H1 (cell line): ENCODE data around the gene FOXC1. TPM values are rescaled to one million over a fixed set of nuclear protein-coding genes. Genes with fewer than 3 reads are reported as not detected.

ENCODE experiments used
- CTCF ChIA-PET: fragments of 300-600 bp; sonication (Branson Sonifier 250); formaldehyde crosslinking; loops from one replicate; lab custom pipeline; 2021; ENCODE audit not compliant: partially characterized antibody; lab: Charles Lee
- POLR2A ChIA-PET: fragments of 300-600 bp; sonication (Branson Sonifier 250); formaldehyde crosslinking; loops from one replicate; lab custom pipeline; 2021; ENCODE audit warnings: inconsistent platforms; ENCODE audit not compliant: partially characterized antibody; lab: Charles Lee
- DNase-seq, 2 experiments: peaks; one replicate each; pipeline versions ENCODE4 v3.0.0 to v3.0.0-alpha.2; 2010 to 2022; ENCODE audit warnings: low spot score in 2 of 2, low read depth in 1 of 2, mixed read lengths in 1 of 2
- FAIRE-seq: peaks from 2 replicates; lab custom pipeline; 2011; peaks lifted over from hg19 to GRCh38; lab: Jason Lieb, UNC
- H2AFZ ChIP-seq: 2 replicates; pipeline ENCODE4 v1.8.1; 2012; ENCODE audit warnings: low read length, inconsistent platforms
- H2AK5ac ChIP-seq: 2 replicates; pipeline ENCODE4 v1.6.1; 2013; ENCODE audit warnings: low read depth, low read length
- H2BK120ac ChIP-seq: replicated peaks from 2 replicates; pipeline ENCODE3; 2013; ENCODE audit warnings: low read depth, low read length, inconsistent platforms
- H2BK12ac ChIP-seq: 2 replicates; pipeline ENCODE4 v1.6.1; 2013; ENCODE audit warnings: low read depth, low read length
- H2BK15ac ChIP-seq: 2 replicates; pipeline ENCODE4 v1.6.1; 2013; ENCODE audit warnings: low read length
- H2BK20ac ChIP-seq: 2 replicates; pipeline ENCODE4 v1.6.1; 2013; ENCODE audit warnings: low read length
- H2BK5ac ChIP-seq: 2 replicates; pipeline ENCODE4 v1.6.1; 2013; ENCODE audit warnings: low read depth, low read length
- H3K14ac ChIP-seq: 2 replicates; pipeline ENCODE4 v1.6.1; 2013; ENCODE audit warnings: inconsistent platforms; ENCODE audit not compliant: insufficient read length
- H3K18ac ChIP-seq: 2 replicates; pipeline ENCODE4 v1.6.1; 2013; ENCODE audit warnings: low read length; ENCODE audit errors: extremely low read depth
- H3K23ac ChIP-seq: 2 replicates; pipeline ENCODE4 v1.6.1; 2013; ENCODE audit warnings: inconsistent platforms; ENCODE audit not compliant: insufficient read length
- H3K23me2 ChIP-seq: 2 replicates; pipeline ENCODE4 v1.6.1; 2013; ENCODE audit warnings: low read depth, low read length
- H3K27ac ChIP-seq: 2 replicates; pipeline ENCODE4 v1.6.1; 2011; ENCODE audit warnings: low read depth, low read length, inconsistent platforms
- H3K27me3 ChIP-seq, 4 experiments: replicated peaks in 1 of 4; 1 replicate in 1 of 4; 2 replicates in 3 of 4; pipeline versions ENCODE4 v1.6.1 to v1.8.1; 2011 to 2013; ENCODE audit warnings: low read length in 3 of 4, mild to moderate bottlenecking in 3 of 4, inconsistent platforms in 2 of 4, mixed read lengths in 2 of 4, moderate library complexity in 1 of 4; ENCODE audit not compliant: control insufficient read depth in 3 of 4, insufficient read depth in 3 of 4; ENCODE audit errors: extremely low read depth in 1 of 4
- H3K36me3 ChIP-seq, 4 experiments: 2 replicates each; pipeline versions ENCODE4 v1.6.1 to v1.8.1; 2011 to 2013; ENCODE audit warnings: mild to moderate bottlenecking in 4 of 4, low read length in 3 of 4, moderate library complexity in 2 of 4, control low read depth in 1 of 4, inconsistent platforms in 1 of 4; ENCODE audit not compliant: insufficient read depth in 4 of 4, control insufficient read depth in 2 of 4
- H3K4ac ChIP-seq: replicated peaks from 2 replicates; pipeline ENCODE3; 2013; ENCODE audit warnings: low read length, low read depth, mixed read lengths, inconsistent platforms; ENCODE audit not compliant: insufficient read length
- H3K4me1 ChIP-seq, 4 experiments: replicated peaks in 1 of 4; 1 replicate in 1 of 4; 2 replicates in 3 of 4; pipeline versions ENCODE4 v1.6.1 to v1.8.1; 2011 to 2013; ENCODE audit warnings: low read length in 3 of 4, inconsistent platforms in 2 of 4, mixed read lengths in 1 of 4; ENCODE audit not compliant: insufficient read depth in 4 of 4, control insufficient read depth in 3 of 4
- H3K4me2 ChIP-seq, 2 experiments: 2 replicates each; pipeline versions ENCODE4 v1.6.1 to v1.8.1; 2011 to 2013; ENCODE audit warnings: low read depth in 2 of 2, low read length in 2 of 2, control low read depth in 1 of 2, inconsistent platforms in 1 of 2, mild to moderate bottlenecking in 1 of 2; ENCODE audit not compliant: insufficient read depth in 1 of 2
- H3K4me3 ChIP-seq, 4 experiments: fragments of 200-600, 300-600 bp in 1 of 4; sonication (generic), shearing (Covaris generic), sonication (Bioruptor Twin) in 1 of 4; 2 replicates each; pipeline versions ENCODE4 v1.5.1 to v1.8.1; 2011 to 2016; ENCODE audit warnings: low read length in 4 of 4, low read depth in 3 of 4, control low read depth in 2 of 4, inconsistent platforms in 2 of 4, mild to moderate bottlenecking in 2 of 4, mixed read lengths in 1 of 4, moderate library complexity in 1 of 4; ENCODE audit not compliant: insufficient read depth in 2 of 4; ENCODE audit errors: extremely low read depth in 1 of 4
- H3K56ac ChIP-seq: replicated peaks from 2 replicates; pipeline ENCODE3; 2013; ENCODE audit warnings: low read depth, mild to moderate bottlenecking, mixed read lengths, low read length, inconsistent platforms; ENCODE audit not compliant: insufficient read length
- H3K79me1 ChIP-seq: 2 replicates; pipeline ENCODE4 v1.6.1; 2013; ENCODE audit warnings: low read depth, low read length, control low read depth
- H3K79me2 ChIP-seq, 2 experiments: 2 replicates each; pipeline versions ENCODE4 v1.6.1 to v1.8.1; 2012 to 2013; ENCODE audit warnings: low read length in 2 of 2, mild to moderate bottlenecking in 2 of 2, inconsistent platforms in 1 of 2; ENCODE audit not compliant: insufficient read depth in 2 of 2, control insufficient read depth in 1 of 2
- H3K9ac ChIP-seq, 4 experiments: replicated peaks in 1 of 4; 1 replicate in 1 of 4; 2 replicates in 3 of 4; pipeline versions ENCODE4 v1.6.1 to v1.8.1; 2011 to 2013; ENCODE audit warnings: low read depth in 3 of 4, low read length in 3 of 4, control low read depth in 2 of 4, mild to moderate bottlenecking in 2 of 4, moderate library complexity in 2 of 4, inconsistent platforms in 1 of 4; ENCODE audit errors: extremely low read depth in 1 of 4
- H3K9me3 ChIP-seq, 2 experiments: 2 replicates each; pipeline versions ENCODE4 v1.6.1 to v1.8.1; 2012 to 2013; ENCODE audit warnings: mild to moderate bottlenecking in 2 of 2, moderate library complexity in 2 of 2, control low read depth in 1 of 2, inconsistent platforms in 1 of 2, low read depth in 1 of 2, low read length in 1 of 2, mixed read lengths in 1 of 2; ENCODE audit not compliant: insufficient read depth in 2 of 2
- H4K20me1 ChIP-seq, 2 experiments: replicated peaks in 1 of 2; 2 replicates each; pipeline versions ENCODE3 to v1.8.1; 2011 to 2013; ENCODE audit warnings: inconsistent platforms in 2 of 2, low read length in 2 of 2, mild to moderate bottlenecking in 1 of 2; ENCODE audit not compliant: insufficient read depth in 2 of 2, control insufficient read depth in 1 of 2
- H4K5ac ChIP-seq: 2 replicates; pipeline ENCODE4 v1.6.1; 2013; ENCODE audit warnings: low read length, low read depth, mixed read lengths, inconsistent platforms; ENCODE audit not compliant: insufficient read length
- H4K8ac ChIP-seq: 2 replicates; pipeline ENCODE4 v1.8.0; 2013; ENCODE audit warnings: mild to moderate bottlenecking, moderate library complexity, low read length, inconsistent platforms; ENCODE audit not compliant: insufficient read depth; ENCODE audit errors: extremely low read depth
- H4K91ac ChIP-seq: replicated peaks from 2 replicates; pipeline ENCODE3; 2013; ENCODE audit warnings: low read length, mixed read lengths, inconsistent platforms; ENCODE audit not compliant: insufficient read length
- ASH2L ChIP-seq: fragments of 200-600, 300-600 bp; sonication (generic); IDR thresholded peaks from one replicate; pipeline ENCODE4 v1.7.1; 2017; ENCODE audit warnings: low read length
- CHD2 ChIP-seq: IDR thresholded peaks from 2 replicates; pipeline ENCODE4 v1.6.1; 2012; ENCODE audit warnings: low read length, improper control_type of control experiment
- HDAC2 ChIP-seq, 2 experiments: fragments of 300-600 bp in 1 of 2; sonication (generic) in 1 of 2; IDR thresholded peaks; 2 replicates each; pipeline ENCODE4 v1.6.1; 2011 to 2012; ENCODE audit warnings: low read depth in 2 of 2, low read length in 2 of 2, mild to moderate bottlenecking in 2 of 2, moderate library complexity in 2 of 2, borderline replicate concordance in 1 of 2, inconsistent platforms in 1 of 2
- WGBS, 2 experiments: shearing (Covaris generic) in 1 of 2; methylation state at CpG; one replicate each; pipeline versions ENCODE4 v1.1.6 to v1.1.7; 2013 to 2015; ENCODE audit warnings: low lambda C conversion rate in 2 of 2, mixed read lengths in 2 of 2, inconsistent platforms in 1 of 2, low coverage in 1 of 2, missing lambda C conversion rate in 1 of 2; ENCODE audit not compliant: insufficient replicate concordance in 2 of 2, insufficient coverage in 1 of 2, insufficient read length in 1 of 2; ENCODE audit errors: extremely low coverage in 1 of 2, missing lambda C conversion rate in 1 of 2; 5-methylcytosine and 5-hydroxymethylcytosine counted together
- polyA plus RNA-seq, 7 experiments: library from polyadenylated mRNA; depleted of rRNA in 3 of 7; stranded (reverse) in 5 of 7; unstranded in 2 of 7; fragments of >200 nt in 5 of 7; fragments of 200-250 nt in 2 of 7; gene quantifications; 1 replicate in 5 of 7; 2 replicates in 1 of 7; 4 replicates in 1 of 7; pipeline versions ENCODE4 v1.2.1 to v1.2.3, GENCODE V29; 2011 to 2013; ENCODE audit warnings: missing spikeins in 2 of 7, mixed read lengths in 2 of 7
- total RNA-seq: library from RNA; stranded (reverse); fragmentation: NEBNext Ultra II Directional; extraction: Animal tissue kit (Norgen Biotek cat#: 25700); gene quantifications from 2 replicates; pipeline ENCODE4 v1.2.1, GENCODE V29; 2021

The FOXC1 gene
- total and polyA plus RNA-seq, 2 of the 8 experiments (the other 6 are each of a cell fraction or from before 2014, with no cell fraction given), result 0.22 TPM; not detected in 1

DNA sequence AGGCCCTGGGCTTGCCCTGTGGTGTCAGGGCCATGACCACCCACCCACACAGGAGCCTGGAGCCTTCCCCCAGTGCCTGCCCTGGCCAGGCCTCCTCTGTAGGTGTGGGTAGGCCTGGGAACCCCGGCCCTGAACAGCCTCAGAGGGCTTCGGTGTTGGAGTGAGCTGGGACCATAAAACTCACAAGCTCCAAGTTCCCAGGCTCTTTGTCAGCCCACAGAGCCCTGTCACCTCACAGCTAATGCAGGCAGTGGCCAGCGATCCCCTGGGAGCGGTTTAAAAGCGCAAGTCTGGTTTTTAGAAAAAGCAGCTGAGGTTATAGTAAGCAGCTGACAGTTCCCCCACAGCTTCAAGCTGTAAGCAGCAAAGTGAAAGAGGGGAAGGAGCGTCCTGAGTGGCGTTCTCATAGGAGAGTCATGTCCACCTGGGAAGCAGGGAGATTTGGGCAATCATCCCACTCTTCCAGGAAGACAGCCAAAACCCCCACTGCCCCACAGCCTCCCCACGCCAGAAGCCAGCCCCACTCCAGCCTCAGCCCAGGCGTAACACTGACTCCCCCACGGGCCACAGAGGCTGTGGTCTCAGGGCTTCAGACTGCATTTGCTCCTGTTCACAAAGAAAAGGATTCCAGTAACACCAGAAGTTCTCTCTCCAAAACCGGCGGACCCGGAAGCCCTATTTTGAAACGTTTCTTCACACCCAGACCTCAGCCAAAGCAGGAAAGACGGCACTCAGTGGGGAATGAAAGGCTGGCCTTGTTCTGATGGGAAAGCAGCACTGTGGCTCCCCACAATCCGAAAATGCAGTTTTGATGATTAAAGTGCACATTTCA lies 34.3 kb upstream of the FOXC1 start:
- H4K5ac ChIP-seq, result no peak overlapping the region
- no peak for FAIRE-seq
- peak overlapping the region; percentile 39 for H3K4ac ChIP-seq
- WGBS, 2 experiments, result 77% methylated on average over 16 of the region's 16 CpGs; no CpG with 5 or more reads in 1 of the 2 experiments
- peak overlapping the region; percentile 60; the same call in 1 of the 2 replicates for H2BK12ac ChIP-seq
- peak overlapping the region; percentile 17 to 26; a peak in 1 of 4 replicates for H3K4me2 ChIP-seq
- H3K9me3 ChIP-seq, result no peaks in the 10 kb centered on the region
- no peaks in the 10 kb centered on the region for H4K20me1 ChIP-seq
- no peak overlapping the region for H2BK15ac ChIP-seq
- 0 out of 2 replicates have a peak overlapping the region, but pooled peaks have one; percentile 6 for H2AFZ ChIP-seq
- no peaks in the 10 kb centered on the region for H3K79me2 ChIP-seq
- no peak overlapping the region for H3K23ac ChIP-seq
- H3K23me2 ChIP-seq, result no peaks in the 10 kb centered on the region
- no peak overlapping the region for H3K14ac ChIP-seq
- H4K8ac ChIP-seq, result no peak overlapping the region
- no peak overlapping the region for H3K56ac ChIP-seq
- peaks cover 0 to 3% (median 0%) of the 10 kb centered on the region in 4 experiments; a peak in 1 of 7 replicates for H3K27me3 ChIP-seq
- TF ChIP-seq HDAC2 (IDR thresholded peaks at IDR 0.05; ENCODE audit: borderline replicate concordance in 1 of 2, low read depth in 2 of 2, low read length in 2 of 2) (no peak), CHD2 (no peak), ASH2L (peak; percentile 38)
- no peak overlapping the region for H2BK5ac ChIP-seq
- no peaks in the 10 kb centered on the region for H3K36me3 ChIP-seq
- H3K4me1 ChIP-seq, result peaks cover 0 to 8% (median 4%) of the 10 kb centered on the region in 4 experiments; a peak in 4 of 7 replicates
- H3K79me1 ChIP-seq, result no peaks in the 10 kb centered on the region
- 0 out of 2 replicates have a peak overlapping the region, but pooled peaks have one; percentile 32 for H2BK20ac ChIP-seq
- ChIA-PET CTCF (interaction anchor here (0.6 to 4.3 kb wide), 10 partner anchors 12 to 178 kb away, joined by 3 to 20 read pairs (median 4); no protein-coding TSS in a partner anchor), POLR2A (interaction anchor here (0.6 kb wide), 1 partner anchor 404 kb away, joined by 3 read pairs; no protein-coding TSS in a partner anchor)
- H2BK120ac ChIP-seq, result no peak overlapping the region
- DNase-seq, result no peak
- no peak overlapping the region for H3K27ac ChIP-seq
- H4K91ac ChIP-seq, result no peak overlapping the region
- no peak overlapping the region for H3K4me3 ChIP-seq
- no peak overlapping the region for H2AK5ac ChIP-seq
- H3K18ac ChIP-seq, result peak overlapping the region; percentile 48; the same call in 1 of the 2 replicates
- no peak overlapping the region for H3K9ac ChIP-seq
